GM19438 (cell line): ENCODE results near the gene CCDC93.

ENCODE experiments used
- ATAC-seq: cut with Tn5 transposase; IDR thresholded peaks from one replicate; pipeline ENCODE4 v1.9.1; 2021; ENCODE audit warnings: low read depth; ENCODE audit not compliant: unreplicated experiment

CCDC93 gene

DNA sequence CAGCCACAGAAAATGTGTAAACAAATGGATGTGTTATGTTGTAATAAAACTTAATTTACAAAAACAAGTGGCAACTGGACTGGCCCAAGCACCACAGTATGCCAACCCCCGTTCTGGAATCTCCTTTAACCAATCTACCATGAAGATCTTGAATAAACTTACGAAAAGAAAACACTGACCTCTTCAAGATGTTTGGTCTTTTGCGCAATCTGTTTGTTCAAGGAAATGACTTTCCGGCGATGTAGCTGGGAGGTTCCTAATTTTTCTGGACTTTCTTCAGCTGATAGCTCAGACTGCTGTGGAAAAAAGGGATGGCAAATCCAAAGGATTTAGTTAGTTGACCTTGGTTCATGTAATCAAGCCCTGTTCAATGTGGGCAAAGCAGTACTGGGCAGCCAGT is 55.7 kb downstream of the CCDC93 start:
- no peak for ATAC-seq

GRCh38 chr2:117957616-117958015 is 56.3 kb downstream of the CCDC93 start:
- ATAC-seq: no peak

DNA sequence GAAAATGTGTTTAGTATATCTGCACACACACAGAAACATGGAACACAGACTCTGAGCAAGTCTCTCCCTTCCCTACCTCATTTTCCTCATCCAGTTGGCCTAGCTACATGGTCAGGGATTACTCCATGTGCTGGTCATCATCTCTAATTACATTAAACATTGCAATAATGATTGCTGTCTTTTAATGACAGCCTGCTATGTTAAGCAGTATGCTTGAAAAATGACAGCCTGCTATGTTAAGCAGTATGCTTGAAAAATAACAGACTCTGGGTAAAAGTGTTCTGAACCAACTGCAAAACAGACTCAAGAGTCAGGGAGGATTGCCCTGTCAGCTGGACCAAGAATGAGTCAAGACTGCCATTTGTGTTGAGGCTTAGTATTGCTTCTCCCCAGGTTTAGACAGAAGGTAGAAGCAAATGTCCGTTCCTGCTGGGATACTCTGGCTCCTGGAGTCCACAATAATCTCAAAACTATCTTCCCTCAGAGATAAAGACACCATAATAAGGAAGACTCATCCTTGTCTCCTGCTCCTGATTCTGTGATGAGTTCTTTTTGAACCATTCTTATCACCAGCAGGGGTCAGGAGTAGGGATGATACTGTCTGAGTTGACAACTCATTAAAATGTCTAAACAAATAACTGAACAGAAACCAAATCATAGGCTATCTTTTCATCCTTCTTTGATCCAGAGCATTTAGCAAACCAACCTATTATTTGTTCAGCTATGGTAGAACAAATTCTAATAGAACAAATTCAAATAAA is 57.7 kb downstream of the CCDC93 start:
- ATAC-seq: no peak

DNA sequence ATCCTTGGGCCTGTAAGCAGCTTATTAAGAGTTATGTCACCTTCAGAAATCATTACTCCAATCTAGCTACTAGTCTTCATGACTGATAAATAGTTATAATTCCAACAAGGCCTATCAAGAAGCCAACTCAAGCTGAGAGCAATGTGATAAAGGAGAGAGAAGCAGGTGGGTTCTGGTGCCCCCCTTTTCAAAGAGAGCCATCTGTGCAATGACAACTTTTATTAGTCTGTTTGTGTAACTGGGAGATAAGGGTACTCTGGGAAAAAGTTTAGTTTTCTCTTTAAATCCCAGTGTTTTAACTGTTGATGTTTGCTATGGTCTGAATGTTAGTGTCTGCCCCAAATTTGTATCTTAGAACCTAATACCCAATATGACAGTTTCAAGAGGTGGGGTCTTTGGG is 60.6 kb downstream of the CCDC93 start:
- no peak for ATAC-seq

- ATAC-seq: no peak
Measured at GRCh38 chr2:117952701-117953100, 61.2 kb downstream of the CCDC93 start.

GRCh38 chr2:117952228-117952627 is 61.6 kb downstream of the CCDC93 start:
- no peak for ATAC-seq

- no peak for ATAC-seq
Measured at GRCh38 chr2:117949806-117950205, 64.1 kb downstream of the CCDC93 start.

DNA sequence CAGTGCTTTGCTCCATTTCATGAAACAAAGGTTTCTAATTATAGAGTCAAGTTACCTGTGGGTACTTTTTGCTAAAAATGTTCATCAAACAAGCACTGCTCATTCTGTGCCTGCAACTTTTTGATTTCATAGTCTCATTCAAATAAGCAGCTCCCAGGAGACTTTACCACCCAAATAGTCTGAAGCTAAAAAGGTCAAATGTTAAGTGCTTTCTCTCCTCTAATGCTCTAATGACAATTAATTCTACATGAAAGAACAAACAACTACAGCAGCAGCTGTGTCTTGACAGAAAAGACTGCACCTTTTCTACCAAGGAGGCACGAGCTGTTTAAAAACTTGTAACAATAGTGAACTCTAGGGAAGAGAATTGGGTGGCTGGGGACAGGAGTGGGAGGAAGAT is 65.3 kb downstream of the CCDC93 start:
- no peak for ATAC-seq

DNA sequence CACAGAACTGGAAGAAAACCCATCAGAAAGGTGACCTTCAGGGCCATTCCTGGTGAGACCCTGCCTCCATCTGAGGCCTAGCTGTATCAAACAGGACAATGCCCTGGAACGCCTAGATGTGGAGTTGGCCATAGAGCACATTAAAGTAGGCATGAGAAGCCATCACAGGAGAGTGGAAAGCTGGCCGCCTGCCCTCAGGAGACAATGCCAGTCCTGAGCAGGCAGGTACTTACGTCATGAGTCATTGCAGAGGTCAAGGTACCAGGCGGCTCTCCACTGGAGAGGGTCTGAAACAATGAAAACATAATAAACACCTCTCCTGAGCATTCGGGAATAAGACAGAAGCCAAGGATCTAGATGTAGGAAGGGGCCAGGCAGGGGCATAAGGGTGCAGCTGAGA is 68.6 kb downstream of the CCDC93 start:
- ATAC-seq: no peak

DNA sequence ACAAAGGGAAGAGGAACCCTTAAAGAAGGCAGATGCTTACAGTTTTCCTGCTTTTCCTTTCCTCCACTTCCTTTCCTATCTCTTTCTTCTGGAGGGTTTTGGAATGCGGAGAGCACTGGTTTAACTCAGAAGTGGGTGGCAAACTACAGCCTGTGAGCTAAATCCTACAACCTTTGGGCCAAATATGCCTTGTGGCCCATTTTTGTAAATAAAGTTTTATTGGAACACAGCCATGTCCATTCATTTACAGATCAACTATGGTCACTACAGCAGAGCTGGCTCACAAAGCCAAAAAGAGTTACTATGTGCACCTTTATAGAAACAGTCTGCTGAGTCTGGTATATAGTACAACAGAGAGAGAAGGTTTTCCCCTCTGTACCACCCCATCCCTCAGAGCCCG is 69.1 kb downstream of the CCDC93 start:
- no peak for ATAC-seq

DNA sequence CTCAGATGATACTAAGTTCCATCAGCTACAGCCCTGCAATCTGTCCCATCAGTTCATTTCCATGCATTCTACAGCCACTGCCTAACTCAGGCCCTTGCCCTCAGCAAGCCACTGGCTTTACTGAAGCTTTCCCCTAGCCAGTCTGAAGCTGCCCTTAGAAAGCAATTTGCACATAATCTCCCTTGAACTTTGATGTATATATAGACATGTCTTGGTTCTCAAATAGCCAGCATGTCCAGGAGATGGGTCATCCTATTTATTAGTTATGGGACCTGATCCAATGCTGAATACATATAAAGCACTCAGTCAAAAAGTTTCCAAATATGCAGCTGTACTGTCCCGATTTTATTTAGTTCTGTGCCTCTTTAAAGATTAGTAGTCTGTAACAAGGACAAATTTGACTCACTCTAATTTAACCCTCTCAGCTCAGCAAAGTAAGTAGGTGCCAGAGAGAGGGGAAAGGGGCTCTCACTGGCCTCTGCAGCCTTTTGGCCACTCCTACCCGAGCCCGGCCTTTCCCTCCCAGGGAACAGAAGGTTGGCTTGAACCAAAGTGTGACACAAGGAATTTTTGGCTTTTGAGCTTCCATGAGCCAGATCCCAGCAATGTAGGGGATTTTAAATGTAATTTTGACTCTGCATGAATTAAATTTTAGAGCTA is 70.7 kb downstream of the CCDC93 start:
- ATAC-seq: no peak

GRCh38 chr2:117942551-117942950 is 71.3 kb downstream of the CCDC93 start:
- no peak for ATAC-seq

GRCh38 chr2:117941693-117942092 is 72.2 kb downstream of the CCDC93 start:
- ATAC-seq: no peak

DNA sequence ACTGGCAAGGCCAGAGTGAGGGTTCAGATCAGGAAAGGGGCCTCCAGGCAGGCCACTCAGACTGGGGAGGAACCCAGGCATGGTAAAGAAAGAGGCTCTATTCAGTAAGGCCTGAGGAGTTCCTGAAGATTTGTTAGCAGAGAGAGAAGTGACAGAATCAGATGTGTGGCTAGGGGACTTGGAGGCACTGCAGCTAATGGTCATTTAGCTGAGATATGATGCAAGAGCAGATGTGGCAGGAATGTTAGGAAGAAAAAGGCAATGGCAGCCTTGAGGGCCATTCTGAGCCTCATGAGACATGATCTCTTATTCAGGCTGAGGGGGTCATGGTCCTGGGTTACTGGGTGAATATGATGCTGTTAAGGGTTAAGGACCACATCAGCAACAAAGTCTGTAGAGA is 73.4 kb downstream of the CCDC93 start:
- ATAC-seq: no peak

GRCh38 chr2:117938611-117939010 is 75.3 kb downstream of the CCDC93 start:
- ATAC-seq: no peak

- no peak for ATAC-seq
Measured at GRCh38 chr2:117936871-117937428, 76.9 kb downstream of the CCDC93 start.

DNA sequence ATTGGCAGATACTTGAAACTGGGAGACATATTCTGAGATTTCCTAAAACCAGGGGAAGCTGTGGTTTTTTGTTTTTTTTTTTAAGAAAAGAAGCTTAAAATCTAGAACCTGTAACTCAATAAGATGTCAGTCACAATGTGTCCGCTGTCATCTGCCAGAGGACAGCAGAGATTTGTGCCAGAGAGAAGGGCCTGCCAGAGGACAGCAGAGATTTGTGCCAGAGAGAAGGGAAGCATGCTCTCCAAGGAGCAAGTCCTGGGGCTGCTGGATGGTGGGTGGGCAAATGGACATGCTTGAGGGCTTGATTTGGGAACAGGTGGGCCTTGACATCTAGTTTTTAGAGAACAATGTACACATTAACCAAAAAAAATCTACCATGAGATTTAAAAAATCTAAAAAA is 77.9 kb downstream of the CCDC93 start:
- ATAC-seq: no peak

- no peak for ATAC-seq
Measured at GRCh38 chr2:117935456-117935855, 78.4 kb downstream of the CCDC93 start.

DNA sequence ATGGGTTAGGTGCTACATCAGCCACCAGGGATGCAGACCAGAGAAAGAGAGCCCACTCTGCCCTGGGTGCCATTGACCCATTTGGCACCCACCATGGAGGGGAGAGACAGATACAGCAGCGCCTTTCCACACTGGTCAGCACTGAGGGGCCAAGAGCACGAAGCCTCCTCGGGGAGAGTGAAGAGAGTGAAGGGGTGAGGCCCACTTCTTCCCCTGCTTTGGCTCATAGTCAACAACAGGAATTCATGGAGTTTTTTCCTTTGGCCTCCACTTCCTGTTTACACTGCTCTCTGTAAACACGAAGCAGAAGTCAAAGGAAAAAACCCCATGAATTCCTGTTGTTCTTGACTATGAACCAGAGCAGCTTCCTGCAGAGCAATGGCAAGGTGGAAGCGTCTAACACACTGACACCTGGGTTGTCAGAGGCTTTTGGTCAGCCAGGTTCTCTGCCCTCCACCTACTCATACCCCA is 80.0 kb downstream of the CCDC93 start:
- no peak for ATAC-seq

GRCh38 chr2:117931978-117932377 is 81.9 kb downstream of the CCDC93 start:
- no peak for ATAC-seq

DNA sequence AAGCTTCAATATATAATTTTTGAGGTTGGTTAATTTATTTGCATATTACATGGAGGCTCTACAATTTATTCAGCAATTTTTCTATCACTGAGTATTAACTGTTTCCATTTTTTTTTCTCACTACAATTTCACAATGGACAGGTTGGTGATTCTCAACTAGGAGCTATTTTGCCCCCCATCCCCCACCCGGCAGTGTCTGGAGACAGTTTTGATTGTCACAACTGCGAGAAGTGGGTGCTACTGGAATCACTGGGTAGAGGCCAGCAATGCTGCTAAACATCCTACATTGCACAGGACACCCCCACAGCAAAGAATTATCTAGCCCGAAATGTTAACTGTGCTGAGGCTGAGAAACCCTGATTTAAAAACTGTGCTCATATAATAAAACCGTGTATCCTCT is 82.6 kb downstream of the CCDC93 start:
- no peak for ATAC-seq

- ATAC-seq: no peak
Measured at GRCh38 chr2:117930775-117931174, 83.1 kb downstream of the CCDC93 start.
